ENCODE data around the gene DCAF8.

DCAF8 gene

GRCh38 chr1:160197231-160197630 is 65.1 kb downstream of the DCAF8 start:
- no peak for DNase-seq

GRCh38 chr1:160196143-160196542 is 66.2 kb downstream of the DCAF8 start:
- no peak for DNase-seq

- no peak for DNase-seq
Measured at GRCh38 chr1:160194737-160195059, 67.7 kb downstream of the DCAF8 start.

- no peak for DNase-seq
Measured at GRCh38 chr1:160193832-160194736, 68.3 kb downstream of the DCAF8 start.

- DNase-seq: peak; percentile 61
Measured at GRCh38 chr1:160193091-160193819, 69.1 kb downstream of the DCAF8 start.

- no peak for DNase-seq
Measured at GRCh38 chr1:160192234-160192633, 70.1 kb downstream of the DCAF8 start.

- DNase-seq: no peak
Measured at GRCh38 chr1:160191756-160192155, 70.6 kb downstream of the DCAF8 start.

- peak; percentile 39 for DNase-seq
Measured at GRCh38 chr1:160189649-160190625, 72.4 kb downstream of the DCAF8 start, which contains the start of gene CASQ1. CASQ1 (plus strand) TSS chr1:160190575; CDS start chr1:160190752, 177 bp downstream.

- DNase-seq: no peak
Measured at GRCh38 chr1:160188341-160188740, 74.0 kb downstream of the DCAF8 start.

- DNase-seq: no peak
Measured at GRCh38 chr1:160187407-160187806, 74.9 kb downstream of the DCAF8 start.

GRCh38 chr1:160186729-160187128 is 75.6 kb downstream of the DCAF8 start:
- DNase-seq: no peak

GRCh38 chr1:160186246-160186645 is 76.1 kb downstream of the DCAF8 start:
- DNase-seq: no peak

- DNase-seq: no peak
Measured at GRCh38 chr1:160179336-160179735, 83.0 kb downstream of the DCAF8 start.

GRCh38 chr1:160178731-160179130 is 83.6 kb downstream of the DCAF8 start:
- no peak for DNase-seq

- DNase-seq: no peak
Measured at GRCh38 chr1:160177667-160178066, 84.7 kb downstream of the DCAF8 start.

- no peak for DNase-seq
Measured at GRCh38 chr1:160177231-160177630, 85.1 kb downstream of the DCAF8 start.

- DNase-seq: no peak
Measured at GRCh38 chr1:160171980-160172379, 90.4 kb downstream of the DCAF8 start.

- no peak for DNase-seq
Measured at GRCh38 chr1:160171354-160171753, 91.0 kb downstream of the DCAF8 start.

- no peak for DNase-seq
Measured at GRCh38 chr1:160169553-160170399, 92.6 kb downstream of the DCAF8 start.

- no peak for DNase-seq
Measured at GRCh38 chr1:160168609-160169369, 93.6 kb downstream of the DCAF8 start.

GRCh38 chr1:160168016-160168415 is 94.3 kb downstream of the DCAF8 start:
- DNase-seq: no peak
